ENCODE data around the gene ARSB.

ARSB gene

DNA sequence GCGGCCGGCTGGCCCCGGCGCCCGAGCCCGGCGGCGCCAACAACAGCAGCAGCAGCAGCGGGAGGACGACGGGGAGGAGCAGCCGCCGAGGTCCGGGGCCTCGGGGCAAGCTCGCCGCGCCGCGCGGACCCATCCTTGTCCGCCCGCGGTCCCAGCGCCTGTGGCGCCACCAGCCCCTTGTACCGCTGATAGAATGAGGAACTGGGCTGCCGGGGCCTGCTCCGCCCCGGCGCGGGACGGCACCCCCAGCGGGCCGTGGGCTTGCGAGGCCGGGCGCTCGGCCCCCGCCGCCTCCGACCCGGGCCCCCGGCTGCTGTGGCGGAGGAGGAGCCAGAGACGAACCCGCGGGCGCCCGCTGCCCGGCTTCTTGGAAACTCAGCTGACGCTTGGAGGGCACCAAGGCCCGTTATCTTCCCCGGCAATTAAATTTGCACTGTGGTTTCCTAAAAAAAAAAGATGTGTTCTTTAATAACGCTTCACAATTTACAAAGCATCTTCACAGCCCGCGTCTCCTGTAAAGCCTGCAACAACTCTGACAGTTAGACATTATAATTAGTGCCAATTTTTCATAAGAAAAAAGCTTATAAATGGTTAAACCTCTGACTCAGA is at the start of gene ARSB:
ARSB (minus strand) TSS at position 195 of the 609 bp plus-strand sequence; CDS start at position 133, 62 bp downstream.
- peak; percentile 82 for DNase-seq

DNA sequence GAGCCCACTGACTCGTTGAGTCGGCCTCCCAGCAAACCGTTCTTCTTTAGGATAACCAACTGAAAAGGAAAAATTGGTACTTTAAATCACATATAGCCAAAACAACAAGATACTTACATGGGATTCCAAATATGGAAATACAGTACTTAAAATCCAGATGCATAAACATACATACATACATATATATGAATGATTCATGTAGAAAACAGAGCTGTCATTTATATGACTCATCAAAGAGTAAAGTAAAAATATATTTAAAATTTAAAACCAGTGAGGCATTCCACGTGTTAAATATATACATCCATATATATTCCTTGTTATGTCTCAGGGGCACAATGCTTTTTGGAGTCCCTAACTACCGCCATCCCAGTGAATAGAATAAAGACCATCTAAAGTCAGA is 47.7 kb upstream of the ARSB start:
- DNase-seq, result no peak

DNA sequence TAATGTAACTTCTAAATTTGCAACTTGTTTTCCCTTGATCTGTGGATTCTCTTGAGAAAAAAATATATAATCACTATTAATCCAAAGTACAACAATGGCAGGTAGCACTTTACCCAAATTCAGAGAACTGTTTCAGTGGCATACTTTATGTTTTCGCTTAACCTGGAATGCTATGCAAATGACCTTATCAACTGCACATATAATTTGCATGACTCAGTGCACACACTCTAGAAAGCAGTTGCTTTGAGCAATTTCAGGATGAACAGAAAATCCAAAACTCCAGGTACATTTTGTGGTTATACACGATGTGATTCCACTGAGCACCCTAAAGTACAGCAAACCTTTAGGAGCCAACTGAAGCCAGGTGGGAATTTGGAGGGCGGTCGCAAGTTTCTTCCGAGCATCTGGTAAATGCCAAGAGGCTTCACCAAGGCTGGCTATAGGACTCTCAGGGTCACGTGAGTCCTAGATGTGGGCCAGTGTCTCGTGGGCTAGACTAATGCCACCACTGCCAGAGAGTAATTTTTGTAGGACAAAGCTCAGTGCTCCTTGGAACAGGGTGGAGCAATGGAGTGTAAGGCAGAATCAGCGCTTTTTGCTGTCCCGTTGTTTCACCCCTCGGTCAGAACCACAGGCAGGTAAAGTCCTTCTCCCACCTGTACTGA is 47.1 kb upstream of the ARSB start:
- DNase-seq, result no peak

DNA sequence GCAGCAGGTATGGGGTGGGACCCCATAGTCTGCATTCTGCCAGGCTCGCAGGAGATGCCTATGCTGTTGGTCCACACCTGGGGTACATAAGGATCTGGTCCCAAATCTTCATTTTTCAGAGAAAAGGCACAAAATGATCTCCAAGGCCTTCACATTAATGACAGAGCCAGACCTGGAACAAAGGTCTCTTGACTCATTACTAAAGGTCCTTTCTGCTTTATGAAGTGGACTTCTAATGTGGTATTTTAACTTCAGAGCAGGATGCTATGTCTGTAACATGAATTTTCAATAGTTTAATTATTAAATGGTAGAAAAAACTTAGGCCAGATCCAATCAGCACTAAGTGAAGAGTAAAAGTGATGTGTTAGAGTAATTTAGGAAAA is 46.4 kb upstream of the ARSB start:
- DNase-seq, result no peak

DNA sequence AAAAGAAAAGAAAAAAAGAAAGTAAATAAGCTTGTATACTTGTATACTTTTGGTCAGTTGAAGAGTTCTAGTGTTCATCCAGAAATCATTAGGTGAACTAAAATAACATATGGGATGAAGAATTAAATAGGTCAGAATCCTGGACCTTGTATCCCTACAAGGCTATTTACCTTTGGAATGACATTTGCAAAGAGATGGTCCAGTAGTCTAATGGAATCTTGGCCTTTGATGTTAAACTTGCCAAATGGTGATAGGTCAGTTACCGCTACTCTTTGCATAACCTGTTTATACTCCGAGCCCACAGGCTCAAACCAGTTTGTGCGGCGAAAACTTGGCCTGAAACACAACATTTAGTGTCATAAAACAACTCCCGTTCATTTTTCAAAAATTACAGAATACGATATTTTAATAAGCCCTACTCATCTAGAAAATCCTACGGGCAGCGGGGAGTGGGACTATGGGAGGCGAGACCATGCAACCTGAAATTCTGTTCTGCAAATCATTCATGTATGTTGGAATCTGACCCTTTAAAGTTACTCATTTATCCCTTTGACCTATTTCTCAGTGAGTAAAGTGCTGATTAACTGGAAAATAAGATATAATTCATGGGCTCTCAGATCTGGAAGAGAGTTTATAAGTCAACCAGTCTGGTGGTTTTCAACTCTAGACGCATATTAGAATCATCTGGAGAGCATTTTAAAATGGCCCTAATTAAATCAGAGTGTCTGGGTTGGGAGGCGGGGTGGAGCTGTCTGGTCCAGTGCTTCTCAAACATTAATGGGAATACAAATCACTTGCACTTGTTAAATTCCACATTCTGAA is 45.8 kb upstream of the ARSB start:
- DNase-seq, result no peak

DNA sequence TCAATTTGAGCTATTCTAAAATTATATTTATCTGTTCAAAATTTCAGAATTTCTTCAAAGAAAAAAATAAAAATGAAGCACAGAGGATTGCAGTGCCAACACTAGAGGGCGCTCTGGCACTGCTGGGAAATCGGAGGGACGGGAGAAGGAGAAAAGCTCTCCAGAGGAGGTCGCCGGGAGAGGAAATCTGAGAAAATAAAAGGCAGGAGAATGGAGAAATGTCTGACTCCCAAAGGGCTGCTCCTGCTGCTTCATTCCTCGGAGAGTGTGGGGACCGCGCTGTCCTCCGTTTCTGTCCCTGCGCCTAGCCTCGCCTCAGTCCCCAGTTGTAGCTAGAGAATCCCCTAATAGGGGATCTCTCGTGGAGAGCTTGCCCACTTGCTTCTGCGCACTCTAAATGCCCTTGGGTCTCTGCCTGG is 40.0 kb upstream of the ARSB start:
- peak; percentile 86 for DNase-seq

DNA sequence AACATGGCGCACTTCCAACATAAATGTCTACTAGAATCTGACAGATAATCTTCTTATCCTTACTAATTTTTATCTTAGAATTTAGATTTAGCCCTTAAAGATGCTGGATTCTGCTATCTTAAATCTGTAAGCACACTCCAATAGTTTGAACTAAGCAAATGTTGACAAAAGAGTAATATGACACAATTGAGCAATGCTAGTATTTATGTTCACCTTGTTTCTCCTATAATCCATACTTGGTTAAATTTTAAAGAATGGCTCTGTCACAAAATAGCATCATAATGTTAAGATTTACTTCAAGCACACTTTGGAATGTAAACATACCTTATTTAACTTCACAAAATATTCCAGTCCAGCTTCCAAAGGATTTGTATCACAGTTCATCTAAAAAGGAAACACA is 38.8 kb upstream of the ARSB start:
- DNase-seq, result no peak

DNA sequence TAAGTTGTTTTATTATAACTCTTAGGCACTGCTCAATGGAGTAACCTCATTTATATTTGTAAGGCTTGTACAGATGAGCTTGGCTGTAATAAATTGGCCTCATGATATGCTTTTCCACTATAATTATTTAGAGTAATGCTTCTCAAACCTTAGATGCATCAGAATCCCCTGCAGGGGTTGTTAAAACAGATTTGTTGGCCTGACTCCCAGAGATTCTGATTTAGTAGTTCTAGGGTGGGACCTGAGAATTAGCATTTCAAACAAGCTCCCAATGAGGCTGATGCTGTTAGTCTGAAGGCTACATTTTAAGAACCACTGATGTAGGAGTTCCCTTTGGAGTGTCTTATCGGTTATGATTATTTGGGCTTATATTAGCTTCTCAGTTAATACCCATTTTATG is 38.2 kb upstream of the ARSB start:
- no peak for DNase-seq

DNA sequence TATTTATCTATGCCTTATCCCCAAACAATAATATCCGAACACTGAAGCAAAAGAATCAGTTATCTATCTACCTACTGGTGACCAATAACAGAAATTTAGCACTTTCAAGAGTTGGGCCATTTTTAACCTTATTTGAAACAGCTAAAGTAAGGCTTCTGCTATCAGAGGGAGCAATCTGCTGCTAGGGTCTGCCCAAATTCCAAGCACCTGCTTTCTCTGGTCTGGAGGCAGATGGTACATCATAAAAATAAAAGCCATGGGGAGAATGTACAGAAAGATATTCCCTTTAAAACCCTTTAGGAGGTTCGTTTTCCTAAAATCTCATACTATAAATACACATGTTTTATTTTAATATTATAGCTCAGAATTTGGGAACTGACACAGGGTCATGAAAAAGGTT is 37.7 kb upstream of the ARSB start:
- DNase-seq, result no peak

DNA sequence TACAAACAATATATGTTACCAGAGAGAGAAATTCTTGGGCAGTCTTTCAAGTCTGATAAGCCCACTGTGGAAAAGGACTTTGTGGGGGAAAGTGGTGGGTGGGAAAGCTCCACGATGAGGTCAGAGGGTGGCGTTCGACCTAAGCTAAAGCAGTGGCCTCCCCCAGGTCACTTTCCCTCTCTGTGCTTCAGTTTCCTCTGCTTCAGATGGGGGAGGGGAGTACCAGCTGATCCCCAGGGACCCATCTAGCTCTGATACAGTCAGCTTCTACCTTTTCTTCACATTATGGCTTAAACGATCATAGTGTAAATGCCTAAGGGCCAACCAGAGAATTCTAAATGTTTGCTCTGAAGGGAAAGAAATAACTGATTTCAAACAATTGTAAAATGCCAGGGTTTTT is 36.6 kb upstream of the ARSB start:
- no peak for DNase-seq

DNA sequence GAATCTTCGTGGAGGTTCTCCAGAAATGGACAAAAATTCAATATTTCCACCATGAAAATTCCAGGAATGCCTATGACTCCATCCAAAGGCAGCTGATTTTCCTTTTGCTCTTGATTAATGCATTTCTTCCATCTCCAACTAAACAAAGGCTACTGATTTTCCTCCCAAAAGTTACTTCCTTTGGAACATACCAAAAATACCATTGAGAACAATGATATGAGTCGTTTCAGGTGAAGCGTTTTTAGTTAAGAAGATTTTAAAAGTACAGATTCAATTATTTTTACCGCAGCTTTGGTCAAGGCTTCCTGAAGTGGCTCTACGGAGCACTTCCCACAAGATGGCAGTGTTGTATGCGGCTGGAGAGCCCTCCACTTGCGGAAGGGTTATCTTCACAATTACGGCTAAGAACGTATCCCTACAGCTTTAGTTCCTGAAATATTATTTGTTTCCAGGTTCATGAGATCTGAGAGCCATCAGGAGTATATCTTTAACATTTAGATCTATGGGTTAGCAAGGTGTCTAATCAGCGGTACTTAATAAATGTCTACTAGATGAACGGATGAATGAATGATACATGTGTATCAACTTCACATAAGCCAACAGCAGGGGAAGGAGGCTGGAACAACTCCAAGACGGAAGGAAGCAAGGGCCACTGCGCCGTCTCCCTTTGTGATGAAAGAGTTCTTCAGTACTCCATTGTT is 35.9 kb upstream of the ARSB start:
- DNase-seq, result peak; percentile 54

DNA sequence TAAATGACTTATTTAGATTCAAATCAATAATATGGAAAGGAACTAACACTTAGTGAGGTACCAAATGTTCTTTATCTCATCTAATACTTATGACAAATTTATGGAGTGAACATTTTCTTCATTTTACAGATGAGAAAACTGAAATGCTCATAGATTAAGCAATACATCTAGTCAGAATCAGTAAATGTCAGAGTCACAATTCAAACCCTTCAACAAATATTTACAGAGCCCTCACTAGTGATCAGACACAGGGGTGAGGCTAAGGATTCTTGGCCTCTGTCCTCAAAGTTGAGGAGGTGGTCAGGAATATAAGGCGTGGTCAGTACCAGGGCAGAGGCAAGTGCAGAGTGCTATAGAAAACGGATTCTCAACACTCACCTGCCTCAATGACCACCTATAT is 29.5 kb upstream of the ARSB start:
- DNase-seq, result no peak

DNA sequence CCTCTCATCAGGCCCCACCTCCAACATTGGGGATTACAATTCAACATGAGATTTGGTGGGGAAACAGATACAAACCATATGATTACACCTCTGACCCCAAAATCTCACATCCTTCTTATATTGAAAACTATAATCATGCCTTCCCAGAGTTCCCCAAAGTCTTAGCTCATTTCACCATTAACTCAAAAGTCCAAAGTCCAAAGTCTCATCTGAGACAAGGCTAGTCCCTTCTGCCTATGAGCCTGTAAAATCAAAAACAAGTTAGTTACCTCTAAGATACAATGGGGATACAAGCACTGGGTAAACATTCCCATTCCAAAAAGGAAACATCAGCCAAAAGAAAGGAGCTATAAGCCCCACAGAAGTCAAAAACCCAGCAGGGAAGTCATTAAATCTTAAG is 26.8 kb upstream of the ARSB start:
- no peak for DNase-seq

DNA sequence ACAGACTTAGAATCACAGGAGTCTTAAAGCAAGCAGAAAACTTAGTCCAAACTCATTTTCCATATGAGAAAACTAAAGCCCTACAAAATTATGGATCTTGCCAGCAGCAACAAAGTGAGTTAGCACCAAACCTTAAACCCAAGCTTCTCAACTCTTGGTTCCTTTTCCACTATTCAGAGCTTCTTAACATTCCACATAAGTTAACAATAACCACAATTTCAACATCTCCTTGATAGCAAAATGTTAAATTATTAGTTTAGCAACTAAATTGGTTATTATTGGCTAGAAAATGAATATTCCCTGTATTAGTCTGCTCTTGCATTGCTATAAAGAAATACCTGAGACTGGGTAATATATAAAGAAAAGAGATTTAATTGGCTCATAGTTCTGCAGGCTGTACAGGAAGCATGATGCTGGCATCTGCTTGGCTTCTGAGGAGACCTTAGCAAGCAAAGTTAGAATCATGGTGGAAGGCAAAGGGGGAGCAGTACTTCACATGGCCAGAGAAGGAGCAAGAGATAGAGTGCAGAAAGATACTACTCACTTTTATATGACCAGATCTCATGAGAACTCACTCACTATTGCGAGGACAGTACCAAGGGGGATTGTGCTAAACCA is 26.2 kb upstream of the ARSB start:
- no peak for DNase-seq

DNA sequence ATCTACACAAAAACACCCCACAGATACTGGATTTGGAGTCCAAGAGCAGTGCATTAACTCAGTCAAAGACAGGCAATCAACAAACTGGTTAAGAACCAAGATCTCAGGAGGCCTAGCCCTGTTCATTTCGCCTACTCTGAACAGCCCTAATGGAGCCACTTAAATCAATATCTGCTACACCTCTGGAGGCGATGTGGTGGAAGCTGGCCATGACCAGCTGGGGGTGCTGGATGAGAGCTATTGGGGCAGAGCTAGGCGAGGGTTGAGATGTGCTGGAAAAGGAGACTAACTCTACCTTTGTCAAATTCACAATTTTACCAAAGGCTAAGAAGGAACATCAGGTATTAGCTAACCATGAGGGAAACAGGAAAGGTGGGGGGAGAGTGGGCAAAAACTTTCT is 23.3 kb upstream of the ARSB start:
- no peak for DNase-seq

DNA sequence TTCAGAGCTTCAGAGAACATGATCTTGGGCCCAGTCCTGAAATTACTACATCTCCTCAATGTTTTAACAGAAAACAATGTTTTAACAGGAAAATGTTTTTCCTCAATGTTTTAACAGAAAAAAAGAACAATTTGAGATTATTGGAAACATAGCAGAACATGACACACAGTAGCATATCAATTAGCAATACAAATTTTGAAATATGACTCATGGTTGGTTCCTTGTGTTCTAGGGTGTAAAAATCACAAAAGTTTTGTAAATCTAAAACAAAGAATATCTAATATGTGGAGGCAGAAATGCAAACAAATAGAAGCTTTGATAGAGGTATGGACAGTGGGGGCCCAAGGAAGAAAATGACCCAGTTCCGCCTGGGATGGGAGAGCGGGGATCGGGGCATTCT is 22.8 kb upstream of the ARSB start:
- no peak for DNase-seq

DNA sequence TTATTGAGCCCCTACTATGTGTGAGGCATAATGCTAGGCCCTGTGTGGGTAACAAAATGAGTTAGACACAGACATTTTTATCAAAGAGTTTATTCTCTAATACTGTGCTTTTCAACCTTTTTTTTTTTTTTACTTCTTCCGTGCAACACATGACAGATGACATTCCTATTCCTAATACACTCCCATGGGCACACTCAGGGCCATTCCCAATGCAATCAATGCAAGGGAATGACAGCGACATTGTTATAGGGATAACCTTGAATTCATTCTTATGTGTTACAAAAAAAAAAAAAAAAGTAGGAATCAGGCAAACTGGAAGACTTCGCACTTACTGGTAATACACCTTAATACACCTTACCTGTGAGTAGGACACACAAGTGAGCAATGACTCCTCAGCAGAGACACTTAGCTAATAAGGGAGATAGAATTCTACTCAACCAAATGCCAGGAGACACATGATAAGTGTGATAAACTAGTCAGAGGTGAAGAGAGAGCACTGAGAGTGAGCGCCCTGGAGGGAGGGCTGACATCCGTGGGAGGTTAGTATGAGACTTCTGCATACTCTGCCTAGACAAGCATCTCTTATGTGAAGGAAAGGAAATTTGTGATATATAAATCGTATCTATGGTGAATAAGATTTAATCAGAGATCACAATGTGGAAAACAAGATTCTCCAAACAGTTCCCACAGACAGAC is 21.0 kb upstream of the ARSB start:
- DNase-seq, result no peak

DNA sequence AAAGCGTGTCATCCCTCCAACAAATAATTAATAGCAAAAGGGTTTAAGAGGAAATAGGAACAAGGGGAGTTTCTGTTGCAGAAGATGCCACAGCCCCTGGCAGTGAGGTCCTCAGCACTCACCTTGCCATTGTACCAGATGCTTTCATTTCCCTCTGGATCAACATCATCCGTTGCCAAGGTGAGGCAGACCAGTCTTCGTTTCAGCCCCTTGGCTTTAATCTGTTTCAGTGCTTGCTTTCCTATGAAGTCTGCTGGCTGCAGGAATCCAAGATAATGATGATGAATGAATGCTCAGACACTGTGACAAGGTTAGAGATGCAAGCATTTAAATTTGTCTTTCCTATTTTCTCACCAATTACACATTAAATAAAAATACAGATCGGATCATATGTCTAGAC is 20.0 kb upstream of the ARSB start:
- DNase-seq, result no peak

DNA sequence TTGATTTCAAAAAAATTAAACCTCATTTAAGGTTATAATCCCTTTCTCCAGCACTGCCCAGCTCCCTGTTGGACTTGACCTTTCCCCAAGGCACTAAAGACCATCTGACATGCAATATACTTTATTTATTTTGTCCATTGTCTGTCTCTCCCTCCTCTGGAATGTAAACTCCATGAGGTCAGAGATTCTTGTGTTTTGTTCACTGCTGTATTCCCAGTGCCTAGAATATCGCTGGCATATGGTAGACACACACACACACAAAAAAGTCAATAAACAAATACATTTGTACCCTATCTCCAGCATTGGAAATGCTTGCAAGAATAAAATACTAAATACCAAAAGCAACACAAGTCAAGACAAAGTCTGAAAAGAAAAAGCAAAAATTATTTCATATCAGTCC is 17.3 kb upstream of the ARSB start:
- no peak for DNase-seq

DNA sequence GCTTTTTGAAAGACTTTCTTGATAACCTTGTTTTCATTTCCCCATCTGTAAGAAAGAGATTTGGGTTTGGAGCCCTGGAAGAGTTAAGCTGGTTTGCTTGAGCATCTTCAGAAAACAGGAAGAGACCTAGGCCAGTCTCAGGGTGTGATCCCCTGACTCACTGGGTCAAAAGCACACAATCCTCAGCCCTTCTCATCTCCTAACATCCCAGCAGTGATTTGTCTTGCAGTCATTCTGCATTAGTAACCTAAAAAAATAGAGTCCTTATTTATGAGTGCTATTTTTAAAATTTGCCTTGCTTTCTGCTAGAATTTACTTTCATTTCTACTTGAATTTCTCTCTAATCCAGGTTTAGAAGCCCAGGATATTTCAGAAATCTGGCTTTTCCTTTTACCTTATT is 16.4 kb upstream of the ARSB start:
- no peak for DNase-seq

DNA sequence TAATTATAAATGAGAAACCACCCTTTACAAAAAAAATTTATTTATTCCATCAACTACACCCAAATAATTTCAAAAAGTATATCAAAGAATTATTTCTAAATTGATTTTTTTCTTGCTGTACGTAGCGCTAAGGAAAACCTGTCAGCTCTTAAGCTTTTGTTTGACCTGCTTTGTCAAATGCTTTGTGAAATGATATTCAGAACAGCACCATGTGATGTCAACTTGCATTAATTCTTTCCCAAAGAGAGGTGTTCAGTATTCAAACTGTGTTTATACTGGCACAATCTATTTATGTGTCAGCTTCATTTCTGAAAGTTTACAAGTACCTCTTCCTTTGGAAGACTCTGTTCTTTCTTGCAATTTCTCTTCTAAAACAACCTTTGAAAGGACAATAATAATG is 12.0 kb upstream of the ARSB start:
- no peak for DNase-seq

DNA sequence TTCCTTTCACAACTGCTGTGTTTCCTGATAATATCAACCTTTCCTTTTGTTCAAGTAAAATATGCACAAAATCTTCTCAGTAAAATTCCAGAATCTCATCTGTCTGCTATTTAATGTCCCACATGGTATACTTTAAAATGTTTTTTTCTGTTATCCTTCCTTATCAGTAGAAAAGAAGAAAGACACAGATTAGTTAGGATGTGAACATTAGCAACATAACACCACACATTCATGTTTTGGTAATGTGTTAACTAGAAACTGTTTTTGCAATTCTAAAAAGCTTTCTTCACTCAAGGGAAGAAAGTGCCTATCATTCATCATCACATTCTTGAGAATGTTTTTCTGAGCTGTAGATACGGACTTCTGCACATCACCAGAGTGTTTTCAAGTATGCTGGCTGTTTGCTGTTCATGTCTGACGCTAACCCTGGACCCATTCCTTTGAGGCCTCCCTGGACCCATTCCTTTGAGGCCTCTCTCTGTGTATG is 10.5 kb upstream of the ARSB start:
- no peak for DNase-seq

Data from activated CD8-positive, alpha-beta memory T cell treated with anti-CD3 and anti-CD28 coated beads, Interleukin-2, amount 50 U/mL, for 48 hours (primary cell).